Measurements from ENCODE around the gene MAPK8IP3.

GRCh38 chr16:1768767-1769401, 62.9 kb downstream of the MAPK8IP3 start:
- TF ChIP-seq POLR2AphosphoS5 (IDR thresholded peaks at IDR 0.05) (no peak), CTCF (IDR thresholded peaks at IDR 0.05) (no peak), POLR2A (IDR thresholded peaks at IDR 0.05) (no peak)
